GM06990 (cell line): ENCODE data around the gene DLK1.

Source experiments
- DNase-seq: peaks from one replicate; pipeline ENCODE4 v3.0.0-alpha.2; 2011; ENCODE audit not compliant: insufficient read length; ENCODE audit errors: extremely low read depth
- H3K27me3 ChIP-seq: replicated peaks from 2 replicates; pipeline ENCODE4 v1.6.0; 2011; ENCODE audit warnings: low read length; ENCODE audit not compliant: control insufficient read depth, insufficient read depth
- H3K36me3 ChIP-seq: 2 replicates; pipeline ENCODE4 v1.5.1; 2011; ENCODE audit warnings: low read length; ENCODE audit not compliant: control insufficient read depth, insufficient read depth
- H3K4me3 ChIP-seq: replicated peaks from 2 replicates; pipeline ENCODE4 v1.5.1; 2011; ENCODE audit warnings: low read depth, mild to moderate bottlenecking, control low read depth, low read length
- TF ChIP-seq, protein P1 (sequence below): IDR thresholded peaks from 2 replicates; pipeline ENCODE4 v1.5.1; 2011; ENCODE audit warnings: low read length, control low read depth, mild to moderate bottlenecking, inconsistent platforms; ENCODE audit not compliant: insufficient read depth, poor library complexity, severe bottlenecking

Gene DLK1

DNA sequence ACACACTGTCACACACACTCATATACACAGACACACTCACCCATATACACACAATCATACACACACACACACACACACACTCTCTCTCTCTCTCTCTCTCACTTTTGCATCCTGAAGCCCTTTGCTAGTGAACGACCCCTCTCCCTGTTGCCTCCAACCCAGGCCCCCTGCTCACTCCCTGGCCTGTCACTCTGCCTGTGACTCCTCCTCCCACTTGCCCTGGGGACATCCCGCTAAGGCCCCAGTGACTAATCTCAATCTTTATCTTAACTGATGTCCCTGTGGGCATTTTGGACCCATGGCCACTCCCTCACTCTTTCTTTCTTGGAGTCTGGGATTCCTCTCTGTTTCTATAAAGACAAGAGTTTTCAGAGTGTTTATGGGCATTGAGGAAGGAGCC, 10.9 kb upstream of the DLK1 start:
- no peak for DNase-seq
- TF ChIP-seq, protein P1, sequence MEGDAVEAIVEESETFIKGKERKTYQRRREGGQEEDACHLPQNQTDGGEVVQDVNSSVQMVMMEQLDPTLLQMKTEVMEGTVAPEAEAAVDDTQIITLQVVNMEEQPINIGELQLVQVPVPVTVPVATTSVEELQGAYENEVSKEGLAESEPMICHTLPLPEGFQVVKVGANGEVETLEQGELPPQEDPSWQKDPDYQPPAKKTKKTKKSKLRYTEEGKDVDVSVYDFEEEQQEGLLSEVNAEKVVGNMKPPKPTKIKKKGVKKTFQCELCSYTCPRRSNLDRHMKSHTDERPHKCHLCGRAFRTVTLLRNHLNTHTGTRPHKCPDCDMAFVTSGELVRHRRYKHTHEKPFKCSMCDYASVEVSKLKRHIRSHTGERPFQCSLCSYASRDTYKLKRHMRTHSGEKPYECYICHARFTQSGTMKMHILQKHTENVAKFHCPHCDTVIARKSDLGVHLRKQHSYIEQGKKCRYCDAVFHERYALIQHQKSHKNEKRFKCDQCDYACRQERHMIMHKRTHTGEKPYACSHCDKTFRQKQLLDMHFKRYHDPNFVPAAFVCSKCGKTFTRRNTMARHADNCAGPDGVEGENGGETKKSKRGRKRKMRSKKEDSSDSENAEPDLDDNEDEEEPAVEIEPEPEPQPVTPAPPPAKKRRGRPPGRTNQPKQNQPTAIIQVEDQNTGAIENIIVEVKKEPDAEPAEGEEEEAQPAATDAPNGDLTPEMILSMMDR: no peak
- Histone ChIP-seq H3K4me3 (no peak overlapping the region), H3K36me3 (no peaks in the 10 kb centered on the region), H3K27me3 (no peaks in the 10 kb centered on the region; the same call in 1 of the 2 replicates)

DNA sequence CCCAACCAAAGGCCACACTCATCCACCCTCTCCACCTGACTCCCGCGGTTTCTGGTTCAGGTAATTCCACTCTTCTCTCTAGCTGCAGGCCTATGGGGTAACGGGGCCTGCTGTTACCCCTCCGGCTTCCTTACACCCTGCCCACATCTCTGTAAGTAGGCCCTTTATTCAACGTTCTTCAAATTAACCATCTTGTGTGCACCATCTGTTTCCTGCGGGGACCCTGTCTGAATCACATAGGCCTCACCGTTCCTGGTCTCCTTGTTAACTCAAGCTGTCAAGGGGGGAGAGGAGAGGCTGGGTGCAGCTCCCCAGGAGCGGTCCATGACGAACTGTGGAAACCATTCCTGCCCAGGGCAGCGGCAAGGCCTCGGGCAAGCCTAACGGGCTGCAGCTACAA, 9.3 kb upstream of the DLK1 start:
- no peak for DNase-seq
- H3K36me3 ChIP-seq: no peaks in the 10 kb centered on the region
- no peaks in the 10 kb centered on the region; the same call in 1 of the 2 replicates for H3K27me3 ChIP-seq
- H3K4me3 ChIP-seq: no peak overlapping the region
- TF ChIP-seq, protein P1: no peak

DNA sequence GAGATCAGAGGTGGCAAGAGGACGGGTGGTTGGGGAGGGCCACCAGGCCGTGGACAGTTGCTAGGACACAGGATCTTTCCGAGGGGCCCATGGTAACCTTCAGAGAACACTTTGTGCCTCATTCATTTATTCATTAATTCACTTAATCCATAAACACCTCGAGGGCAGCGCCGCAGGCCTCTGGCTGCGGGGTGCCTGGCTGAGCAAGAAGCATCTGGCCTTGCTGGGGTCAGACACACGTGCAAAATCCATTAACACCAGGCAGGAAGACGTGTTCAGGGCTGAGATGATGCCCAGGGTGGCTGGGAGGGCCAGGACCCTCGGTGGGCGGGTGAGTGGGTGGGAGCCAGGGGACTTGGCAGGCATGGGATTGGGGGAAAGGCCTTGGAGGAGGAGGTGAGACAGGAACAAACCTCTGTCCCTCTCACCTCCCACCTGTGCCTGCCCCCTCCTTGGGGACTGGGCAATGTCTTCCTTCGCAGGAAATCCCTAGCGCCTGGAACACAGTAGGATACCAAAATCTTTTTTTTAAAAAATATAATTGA, 6.6 kb upstream of the DLK1 start:
- TF ChIP-seq, protein P1: no peak
- no peak for DNase-seq
- H3K4me3 ChIP-seq: no peak overlapping the region
- H3K27me3 ChIP-seq: no peaks in the 10 kb centered on the region
- no peaks in the 10 kb centered on the region for H3K36me3 ChIP-seq

DNA sequence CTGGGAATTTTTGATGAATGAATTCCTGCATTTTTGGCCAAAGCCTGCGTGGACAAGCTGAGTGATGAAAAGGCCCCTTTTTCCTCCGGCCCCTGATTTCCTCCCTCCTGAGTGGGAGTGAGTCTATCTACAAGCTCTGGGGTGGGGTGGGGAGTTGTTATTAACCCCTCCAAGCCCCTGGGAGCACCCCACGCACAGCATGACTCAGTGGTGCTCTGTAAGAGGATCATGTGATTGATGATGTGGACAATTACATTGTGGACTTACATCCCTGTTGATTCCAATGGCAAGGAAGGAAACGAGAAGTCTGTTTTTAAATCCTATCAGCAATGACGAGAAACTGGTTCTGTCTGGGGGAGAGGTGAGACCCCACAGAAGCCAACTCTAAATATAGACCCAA, 5.1 kb upstream of the DLK1 start:
- Histone ChIP-seq H3K36me3 (no peaks in the 10 kb centered on the region), H3K27me3 (no peaks in the 10 kb centered on the region), H3K4me3 (no peak overlapping the region)
- DNase-seq: no peak
- TF ChIP-seq, protein P1: no peak

DNA sequence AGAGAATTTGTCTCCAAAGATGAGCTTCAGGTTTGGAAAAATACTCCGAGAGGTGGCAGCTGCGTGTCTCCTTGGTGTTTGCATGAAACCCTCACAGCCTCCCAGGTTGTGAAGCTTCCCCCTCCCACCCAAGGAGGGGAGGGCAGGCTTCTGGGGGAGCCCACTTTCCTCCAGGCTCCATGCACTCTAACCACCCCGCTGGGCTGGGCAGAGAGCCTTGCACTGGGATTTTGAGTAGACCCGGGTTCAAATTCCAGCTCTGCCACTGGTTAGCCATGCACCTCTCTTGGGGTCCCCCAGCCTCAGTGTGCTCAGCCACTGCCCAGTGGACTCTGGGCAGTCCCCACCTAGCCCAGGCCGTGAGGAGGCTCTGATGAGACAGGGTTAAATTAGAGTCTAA, 4.3 kb upstream of the DLK1 start:
- TF ChIP-seq, protein P1: no peak
- Histone ChIP-seq H3K27me3 (no peaks in the 10 kb centered on the region), H3K4me3 (no peak overlapping the region), H3K36me3 (no peaks in the 10 kb centered on the region)
- no peak for DNase-seq
